Endothelial cell of umbilical vein (primary cell): ENCODE data around the gene C20orf173. TPM values are rescaled to one million over a fixed set of nuclear protein-coding genes. Genes with fewer than 3 reads are reported as not detected.

Experiments
- BruUV-seq: library from RNA; stranded (reverse); fragments of 400-500 nt; replicated peaks from 2 replicates; lab custom pipeline; 2021; lab: Mats Ljungman, UMichigan
- CTCF ChIA-PET: fragments of 300-600, 350-600 bp; sonication (Branson Sonifier 250); formaldehyde crosslinking; loops from one replicate; lab custom pipeline; 2021; ENCODE audit warnings: antibody characterized with exemption, inconsistent platforms; lab: Charles Lee
- POLR2A ChIA-PET: fragments of 300-600, 350-600 bp; sonication (Branson Sonifier 250); formaldehyde crosslinking; loops from one replicate; lab custom pipeline; 2021; ENCODE audit warnings: antibody characterized with exemption, inconsistent platforms; lab: Charles Lee
- DNase-seq: peaks from one replicate; pipeline ENCODE4 v3.0.0-alpha.2; 2011; ENCODE audit warnings: low read depth, low spot score
- FAIRE-seq: peaks from 2 replicates; lab custom pipeline; 2011; peaks lifted over from hg19 to GRCh38; lab: Jason Lieb, UNC
- H2AFZ ChIP-seq: 2 replicates; pipeline ENCODE4 v1.6.0; 2012; ENCODE audit warnings: low read depth, low read length, control low read depth, inconsistent platforms
- H3K27ac ChIP-seq: 2 replicates; pipeline ENCODE4 v1.5.1; 2011; ENCODE audit warnings: low read depth, mild to moderate bottlenecking, control low read depth, low read length, moderate library complexity; ENCODE audit not compliant: insufficient read depth
- H3K27me3 ChIP-seq, 2 experiments: 2 replicates each; pipeline versions ENCODE4 v1.6.0 to v1.6.1; 2011; ENCODE audit warnings: low read length in 2 of 2, mixed read lengths in 1 of 2; ENCODE audit not compliant: control insufficient read depth in 2 of 2, insufficient read depth in 2 of 2
- H3K36me3 ChIP-seq, 2 experiments: 2 replicates in 1 of 2; 3 replicates in 1 of 2; pipeline ENCODE4 v1.5.1; 2011; ENCODE audit warnings: low read length in 2 of 2, mild to moderate bottlenecking in 1 of 2, moderate library complexity in 1 of 2; ENCODE audit not compliant: control insufficient read depth in 2 of 2, insufficient read depth in 2 of 2; ENCODE audit errors: extremely low read depth in 1 of 2
- H3K4me1 ChIP-seq: 3 replicates; pipeline ENCODE4 v1.5.1; 2011; ENCODE audit warnings: mild to moderate bottlenecking, low read length; ENCODE audit not compliant: control insufficient read depth, insufficient read depth; ENCODE audit errors: extremely low read depth
- H3K4me2 ChIP-seq: 2 replicates; pipeline ENCODE4 v1.6.1; 2011; ENCODE audit warnings: low read length, control low read depth, mixed read lengths; ENCODE audit not compliant: insufficient read depth
- H3K4me3 ChIP-seq, 3 experiments: fragments of 200-600 bp in 1 of 3; sonication (generic), shearing (Covaris generic) in 1 of 3; replicated peaks in 1 of 3; 2 replicates each; pipeline ENCODE4 v1.5.1; 2011 to 2016; ENCODE audit warnings: control low read depth in 3 of 3, low read length in 3 of 3, mild to moderate bottlenecking in 2 of 3, inconsistent platforms in 1 of 3, low read depth in 1 of 3, moderate library complexity in 1 of 3; ENCODE audit not compliant: insufficient read depth in 1 of 3
- H3K79me2 ChIP-seq: 2 replicates; pipeline ENCODE4 v1.6.0; 2012; ENCODE audit warnings: low read length, inconsistent platforms; ENCODE audit not compliant: control insufficient read depth, insufficient read depth
- H3K9ac ChIP-seq: replicated peaks from 2 replicates; pipeline ENCODE3; 2011; ENCODE audit warnings: low read length, control low read depth; ENCODE audit not compliant: insufficient read depth; ENCODE audit errors: extremely low read depth
- H3K9me1 ChIP-seq: replicated peaks from 3 replicates; pipeline ENCODE4 v1.6.0; 2011; ENCODE audit warnings: mild to moderate bottlenecking, low read length; ENCODE audit not compliant: control insufficient read depth, insufficient read depth; ENCODE audit errors: extremely low read depth
- H3K9me3 ChIP-seq: replicated peaks from 2 replicates; pipeline ENCODE4 v1.5.1; 2012; ENCODE audit warnings: low read length, inconsistent platforms; ENCODE audit not compliant: control insufficient read depth, insufficient read depth
- H4K20me1 ChIP-seq: replicated peaks from 2 replicates; pipeline ENCODE3; 2011; ENCODE audit warnings: mild to moderate bottlenecking, low read length; ENCODE audit not compliant: control insufficient read depth, insufficient read depth; ENCODE audit errors: extremely low read depth
- CTCF ChIP-seq, 2 donors: IDR thresholded peaks; 1 replicate in 1 of 2; 2 replicates in 1 of 2; pipeline ENCODE4 v1.5.1; 2011; ENCODE audit warnings: low read length in 2 of 2, mild to moderate bottlenecking in 2 of 2, moderate library complexity in 2 of 2, control low read depth in 1 of 2, inconsistent platforms in 1 of 2, low read depth in 1 of 2; ENCODE audit not compliant: insufficient read depth in 1 of 2; ENCODE audit errors: extremely low read depth in 1 of 2
- EZH2 ChIP-seq: IDR thresholded peaks from 2 replicates; pipeline ENCODE4 v1.6.1; 2012; ENCODE audit warnings: borderline replicate concordance, low read depth, mild to moderate bottlenecking, moderate library complexity, low read length, inconsistent platforms; ENCODE audit not compliant: severe bottlenecking
- FOS ChIP-seq: IDR thresholded peaks from 2 replicates; pipeline ENCODE4 v1.6.1; 2011; ENCODE audit warnings: mild to moderate bottlenecking, low read length, moderate library complexity, borderline replicate concordance; ENCODE audit not compliant: insufficient read depth
- GATA2 ChIP-seq: IDR thresholded peaks from 2 replicates; pipeline ENCODE4 v1.7.0; 2011; ENCODE audit warnings: low read depth, mild to moderate bottlenecking, moderate library complexity, mixed read lengths, low read length; ENCODE audit not compliant: insufficient read length, insufficient read depth
- JUN ChIP-seq: IDR thresholded peaks from 2 replicates; pipeline ENCODE4 v1.6.1; 2011; ENCODE audit warnings: borderline replicate concordance, low read depth; ENCODE audit not compliant: insufficient read length, insufficient read depth
- MAX ChIP-seq: IDR thresholded peaks from 2 replicates; pipeline ENCODE4 v1.6.1; 2011; ENCODE audit not compliant: insufficient read depth, insufficient read length
- MYC ChIP-seq: IDR thresholded peaks from one replicate; pipeline ENCODE4 v1.6.1; 2011; ENCODE audit warnings: mild to moderate bottlenecking, low read depth, low read length
- POLR2A ChIP-seq: IDR thresholded peaks from 2 replicates; pipeline ENCODE4 v1.6.1; 2012; ENCODE audit warnings: low read depth, mild to moderate bottlenecking, control low read depth, low read length
- POLR2AphosphoS5 ChIP-seq: IDR thresholded peaks from 2 replicates; pipeline ENCODE4 v1.6.1; 2012; ENCODE audit warnings: low read depth, mild to moderate bottlenecking, control low read depth, low read length, moderate library complexity; ENCODE audit not compliant: insufficient read depth
- dilution Hi-C: fragments of 300-500 bp; cut with MboI; formaldehyde crosslinking; loops from one replicate; pipeline ENCODE4 v1.15.0; 2019; ENCODE audit warnings: low sequenced_read_pairs; ENCODE audit not compliant: extremely low pct_ligation_motif_present
- intact Hi-C: fragments of 100-400 bp; cut with micrococcal nuclease; formaldehyde crosslinking; loops from one replicate; pipeline ENCODE4 v1.10.0; 2022
- polyA plus RNA-seq, 4 experiments: library from polyadenylated mRNA; depleted of rRNA in 3 of 4; stranded (reverse) in 3 of 4; unstranded in 1 of 4; fragments of >200 nt; gene quantifications; 2 replicates each; pipeline versions ENCODE4 v1.2.1 to v1.2.3, GENCODE V29; 2011 to 2012; ENCODE audit warnings: missing spikeins in 1 of 4
- total RNA-seq: library from RNA; stranded (reverse); gene quantifications from 2 replicates; pipeline ENCODE4 v1.2.3, GENCODE V29; 2021

C20orf173 gene
- total and polyA plus RNA-seq, 2 donors (not counting 3 experiments of a cell fraction or from before 2014, with no cell fraction given): not detected

- ChIA-PET POLR2A (no interaction called here), CTCF (interaction anchor here (0.6 kb wide), 1 partner anchor 146 kb away, joined by 3 read pairs; no protein-coding TSS in a partner anchor)
- dilution Hi-C loops: no loop called here
These were observed 10.3 kb upstream of the C20orf173 start for GRCh38 chr20:35539756-35540212.

More at GRCh38 chr20:35539756-35540212, 10.3 kb upstream of the C20orf173 start:
- Histone ChIP-seq H3K9ac (no peak overlapping the region), H3K27me3 (no peaks in the 10 kb centered on the region), H3K9me3 (no peaks in the 10 kb centered on the region), H3K4me3 (no peak overlapping the region), H3K27ac (no peak overlapping the region), H3K79me2 (peaks cover 2% of the 10 kb centered on the region), H4K20me1 (no peaks in the 10 kb centered on the region), H3K9me1 (no peaks in the 10 kb centered on the region), H3K36me3 (no peaks in the 10 kb centered on the region), H3K4me2 (no peak overlapping the region), H3K4me1 (peaks cover 4% of the 10 kb centered on the region), H2AFZ (no peak overlapping the region)
- TF ChIP-seq CTCF (IDR thresholded peaks at IDR 0.05; ENCODE audit: extremely low read depth in 1 of 2, insufficient read depth in 1 of 2, low read depth in 1 of 2, low read length in 2 of 2) (no peak), FOS (no peak), EZH2 (no peak), MAX (no peak), JUN (no peak), POLR2A (no peak), POLR2AphosphoS5 (no peak), MYC (no peak), GATA2 (no peak)
- no peak for DNase-seq
- FAIRE-seq: peak; percentile 35
- intact Hi-C loops: loop anchor here (5.0 kb wide), 1 partner anchor 78 kb away; the partner anchor contains the start of gene SPAG4
- no TSS peak for BruUV-seq
